GM12878 (cell line): Measurements from ENCODE around the gene TMCC2. TPM values are rescaled to one million over a fixed set of nuclear protein-coding genes. Genes with fewer than 3 reads are reported as not detected.

Experiments
- CHD1 ChIP-seq: IDR thresholded peaks from 2 replicates; pipeline ENCODE4 v1.6.1; 2012; ENCODE audit warnings: low read depth, low read length, improper control_type of control experiment
- E4F1 ChIP-seq: fragments of 450-650 bp; IDR thresholded peaks from 2 replicates; pipeline ENCODE4 v1.6.1; 2018; ENCODE audit warnings: borderline replicate concordance, mild to moderate bottlenecking; ENCODE audit not compliant: partially characterized antibody
- ESRRA ChIP-seq: IDR thresholded peaks from 2 replicates; pipeline ENCODE4 v1.6.1; 2012; ENCODE audit warnings: mild to moderate bottlenecking, low read length, improper control_type of control experiment
- ETV6 ChIP-seq, 2 experiments: fragments of 450-650 bp in 1 of 2; IDR thresholded peaks in 1 of 2; conservative IDR thresholded peaks in 1 of 2; 2 replicates each; pipeline ENCODE4 v1.6.1; 2014; ENCODE audit warnings: antibody characterized with exemption in 1 of 2, borderline replicate concordance in 1 of 2, low read depth in 1 of 2, mild to moderate bottlenecking in 1 of 2, moderate library complexity in 1 of 2
- FOXM1 ChIP-seq: IDR thresholded peaks from 2 replicates; pipeline ENCODE4 v1.6.1; 2012; ENCODE audit warnings: low read depth, mild to moderate bottlenecking, inconsistent platforms, low read length, moderate library complexity
- IKZF2 ChIP-seq, 2 experiments: fragments of 450-650 bp; IDR thresholded peaks; 2 replicates each; pipeline ENCODE4 v1.6.1; 2017; ENCODE audit warnings: mild to moderate bottlenecking in 2 of 2, moderate library complexity in 2 of 2
- NBN ChIP-seq: fragments of 450-650 bp; IDR thresholded peaks from 2 replicates; pipeline ENCODE4 v1.6.1; 2016
- NR2F1 ChIP-seq: fragments of 450-650 bp; conservative IDR thresholded peaks from 2 replicates; pipeline ENCODE4 v1.6.1; 2017; ENCODE audit warnings: mild to moderate bottlenecking
- POLR2AphosphoS2 ChIP-seq: IDR thresholded peaks from 2 replicates; pipeline ENCODE4 v1.6.1; 2011; ENCODE audit warnings: low read depth, mild to moderate bottlenecking, low read length, improper control_type of control experiment, moderate library complexity
- RB1 ChIP-seq: fragments of 450-650 bp; formaldehyde crosslinking; IDR thresholded peaks from 2 replicates; pipeline ENCODE4 v1.6.1; 2017; ENCODE audit warnings: mild to moderate bottlenecking, borderline replicate concordance
- SMAD1 ChIP-seq: fragments of 450-650 bp; IDR thresholded peaks from 2 replicates; pipeline ENCODE4 v1.6.1; 2018; ENCODE audit warnings: mild to moderate bottlenecking, low read depth; ENCODE audit not compliant: partially characterized antibody
- STAT3 ChIP-seq: IDR thresholded peaks from 2 replicates; pipeline ENCODE4 v1.6.1; 2011; ENCODE audit warnings: low read depth, low read length, improper control_type of control experiment
- TBL1XR1 ChIP-seq: IDR thresholded peaks from 2 replicates; pipeline ENCODE4 v1.6.1; 2012; ENCODE audit warnings: low read depth, low read length, improper control_type of control experiment
- ZBED1 ChIP-seq: IDR thresholded peaks from 2 replicates; pipeline ENCODE4 v1.6.1; 2016; ENCODE audit warnings: borderline replicate concordance
- ZBTB40 ChIP-seq: fragments of 450-650 bp; IDR thresholded peaks from 2 replicates; pipeline ENCODE4 v1.6.1; 2016; ENCODE audit warnings: mild to moderate bottlenecking, moderate library complexity, borderline replicate concordance
- ZNF274 ChIP-seq: IDR thresholded peaks from one replicate; pipeline ENCODE4 v1.8.0; 2011; ENCODE audit not compliant: insufficient read length, insufficient read depth
- ZNF592 ChIP-seq: fragments of 450-650 bp; IDR thresholded peaks from 2 replicates; pipeline ENCODE4 v1.6.1; 2017; ENCODE audit warnings: mild to moderate bottlenecking, moderate library complexity
- ZNF622 ChIP-seq: fragments of 450-650 bp; IDR thresholded peaks from 2 replicates; pipeline ENCODE4 v1.6.1; 2017; ENCODE audit warnings: mild to moderate bottlenecking, inconsistent platforms
- ZZZ3 ChIP-seq: IDR thresholded peaks from 2 replicates; pipeline ENCODE4 v1.6.1; 2011; ENCODE audit warnings: low read depth; ENCODE audit not compliant: control insufficient read depth, insufficient read length
- polyA plus RNA-seq, 11 experiments: library from polyadenylated mRNA; depleted of rRNA in 4 of 11; unstranded in 6 of 11; stranded (reverse) in 5 of 11; fragments of >200 nt; fragmentation: Nextera tagmentation in 4 of 11; fragmentation: Illumina TruSeq in 1 of 11; extraction: Ambion mirVana in 4 of 11; extraction: Trizol in 1 of 11; gene quantifications; 1 replicate in 1 of 11; 2 replicates in 10 of 11; pipeline versions ENCODE4 v1.2.1 to v1.2.3, GENCODE V29; 2011 to 2016; ENCODE audit warnings: inconsistent platforms in 2 of 11, missing spikeins in 2 of 11, low read depth in 1 of 11
- total RNA-seq, 4 experiments: library from RNA; depleted of rRNA in 3 of 4; stranded (reverse); fragments of >200 nt in 3 of 4; fragmentation: Illumina TruSeq in 1 of 4; extraction: Trizol in 1 of 4; gene quantifications; 2 replicates each; pipeline versions ENCODE4 v1.2.1 to v1.2.3, GENCODE V29; 2013 to 2021

The TMCC2 gene
- total and polyA plus RNA-seq, 10 of the 15 experiments (the other 5 are each of a cell fraction or from before 2014, with no cell fraction given): 0.06 to 2.3 (median 0.76) TPM

GRCh38 chr1:205287767-205288559, 60.2 kb downstream of the TMCC2 start (continued):
- TF ChIP-seq ZNF274 (no peak), ZBTB40 (peak; percentile 68; the same call in 1 of the 2 replicates), STAT3 (0 out of 2 replicates have a peak, but pooled peaks have one; percentile 62), NR2F1 (peak; percentile 100), ZZZ3 (no peak), TBL1XR1 (peak; percentile 100), ZBED1 (peak; percentile 99), ETV6 (conservative IDR thresholded peaks at IDR 0.05 in 1 of 2, IDR thresholded peaks at IDR 0.05 in 1 of 2; ENCODE audit: borderline replicate concordance in 1 of 2, low read depth in 1 of 2) (peak in 1 of 2 experiments; percentile 99; a peak in 2 of 4 replicates), POLR2AphosphoS2 (no peak), ZNF592 (no peak), ESRRA (0 out of 2 replicates have a peak, but pooled peaks have one; percentile 33), SMAD1 (peak; percentile 37), RB1 (no peak), E4F1 (peak; percentile 37), IKZF2 (IDR thresholded peaks at IDR 0.05) (peak; percentile 98 to 99), CHD1 (no peak), ZNF622 (no peak), NBN (peak; percentile 99), FOXM1 (peak; percentile 99)
